ENCODE data around the gene PLOD2.

Gene PLOD2

GRCh38 chr3:146177072-146177471 is 16.1 kb upstream of the PLOD2 start:
- H3K27me3 Mint-ChIP-seq (ENCODE audit: low read depth), result no peaks in the 10 kb centered on the region

GRCh38 chr3:146172586-146172985 is 11.6 kb upstream of the PLOD2 start:
- Mint-ChIP-seq H3K4me3 (no peak overlapping the region), H3K4me1 (peaks cover 7% of the 10 kb centered on the region), H3K9me3 (peaks cover 2% of the 10 kb centered on the region), H3K36me3 (ENCODE audit: low read depth) (no peaks in the 10 kb centered on the region), H3K27ac (no peak overlapping the region), H3K27me3 (ENCODE audit: low read depth) (no peaks in the 10 kb centered on the region)
- no peak for TF ChIP-seq CTCF (IDR thresholded peaks at IDR 0.05; ENCODE audit: unreplicated experiment in 3 of 3)

More at GRCh38 chr3:146177072-146177471, 16.1 kb upstream of the PLOD2 start:
- no peaks in the 10 kb centered on the region for H3K36me3 Mint-ChIP-seq (ENCODE audit: low read depth)
- H3K27ac Mint-ChIP-seq, result peak overlapping the region in 1 of 3 experiments; percentile 29
- no peak for TF ChIP-seq CTCF (IDR thresholded peaks at IDR 0.05; ENCODE audit: unreplicated experiment in 3 of 3)
- H3K9me3 Mint-ChIP-seq, result peaks cover 5% of the 10 kb centered on the region
- no peak overlapping the region for H3K4me3 Mint-ChIP-seq
- peaks cover 6% of the 10 kb centered on the region for H3K4me1 Mint-ChIP-seq

- Mint-ChIP-seq H3K27me3 (ENCODE audit: low read depth) (no peaks in the 10 kb centered on the region), H3K36me3 (ENCODE audit: low read depth) (no peaks in the 10 kb centered on the region)
- TF ChIP-seq CTCF (IDR thresholded peaks at IDR 0.05; ENCODE audit: unreplicated experiment in 3 of 3), result no peak
Observed at GRCh38 chr3:146170591-146170990, 9.6 kb upstream of the PLOD2 start.

GRCh38 chr3:146169891-146170290 is 8.9 kb upstream of the PLOD2 start:
- TF ChIP-seq CTCF (IDR thresholded peaks at IDR 0.05; ENCODE audit: unreplicated experiment in 3 of 3), result no peak
- Mint-ChIP-seq H3K4me1 (peaks cover 27% of the 10 kb centered on the region), H3K27me3 (ENCODE audit: low read depth) (no peaks in the 10 kb centered on the region), H3K9me3 (peaks cover 2% of the 10 kb centered on the region), H3K4me3 (no peak overlapping the region), H3K36me3 (ENCODE audit: low read depth) (no peaks in the 10 kb centered on the region), H3K27ac (no peak overlapping the region)

More at GRCh38 chr3:146170591-146170990, 9.6 kb upstream of the PLOD2 start:
- Mint-ChIP-seq H3K4me3 (no peak overlapping the region), H3K9me3 (peaks cover 2% of the 10 kb centered on the region), H3K27ac (no peak overlapping the region), H3K4me1 (peaks cover 20% of the 10 kb centered on the region)

GRCh38 chr3:146166826-146167225 is 5.8 kb upstream of the PLOD2 start:
- Mint-ChIP-seq H3K4me1 (peaks cover 48% of the 10 kb centered on the region), H3K27me3 (ENCODE audit: low read depth) (no peaks in the 10 kb centered on the region), H3K36me3 (ENCODE audit: low read depth) (no peaks in the 10 kb centered on the region), H3K9me3 (no peaks in the 10 kb centered on the region), H3K27ac (peak overlapping the region; percentile 84 to 93 (median 88)), H3K4me3 (peak overlapping the region in 2 of 3 experiments; percentile 40 to 74)
- TF ChIP-seq CTCF (IDR thresholded peaks at IDR 0.05; ENCODE audit: unreplicated experiment in 3 of 3), result no peak

GRCh38 chr3:146166415-146166821 is 5.4 kb upstream of the PLOD2 start:
- H3K27ac Mint-ChIP-seq, result peak overlapping the region in 2 of 3 experiments; percentile 84 to 88
- H3K4me3 Mint-ChIP-seq, result no peak overlapping the region
- H3K27me3 Mint-ChIP-seq (ENCODE audit: low read depth), result no peaks in the 10 kb centered on the region
- no peak for TF ChIP-seq CTCF (IDR thresholded peaks at IDR 0.05; ENCODE audit: unreplicated experiment in 3 of 3)
- H3K9me3 Mint-ChIP-seq, result no peaks in the 10 kb centered on the region
- no peaks in the 10 kb centered on the region for H3K36me3 Mint-ChIP-seq (ENCODE audit: low read depth)
- peaks cover 53% of the 10 kb centered on the region for H3K4me1 Mint-ChIP-seq

All from nephron (organoid).